NB4 (cell line): ENCODE results near the gene ZNF225.

Experiments used
- DNase-seq: peaks from one replicate; pipeline ENCODE4 v3.0.0; 2010; ENCODE audit warnings: low read depth
- H3K4me3 ChIP-seq: one replicate; pipeline ENCODE4 v1.5.1; 2011; ENCODE audit warnings: mild to moderate bottlenecking, low read depth, low read length, moderate library complexity
- MAX ChIP-seq: IDR thresholded peaks from 2 replicates; pipeline ENCODE4 v1.6.1; 2011; ENCODE audit warnings: low read depth, low read length
- MYC ChIP-seq: IDR thresholded peaks from 2 replicates; pipeline ENCODE4 v1.6.1; 2011; ENCODE audit warnings: low read depth, low read length
- POLR2A ChIP-seq: IDR thresholded peaks from 2 replicates; pipeline ENCODE4 v1.6.1; 2011; ENCODE audit warnings: mild to moderate bottlenecking; ENCODE audit not compliant: insufficient read length; ENCODE audit errors: extremely low read depth
- TF ChIP-seq, protein P1 (sequence below): IDR thresholded peaks from one replicate; pipeline ENCODE4 v1.5.1; 2012; ENCODE audit warnings: low read depth, low read length

The ZNF225 gene

DNA sequence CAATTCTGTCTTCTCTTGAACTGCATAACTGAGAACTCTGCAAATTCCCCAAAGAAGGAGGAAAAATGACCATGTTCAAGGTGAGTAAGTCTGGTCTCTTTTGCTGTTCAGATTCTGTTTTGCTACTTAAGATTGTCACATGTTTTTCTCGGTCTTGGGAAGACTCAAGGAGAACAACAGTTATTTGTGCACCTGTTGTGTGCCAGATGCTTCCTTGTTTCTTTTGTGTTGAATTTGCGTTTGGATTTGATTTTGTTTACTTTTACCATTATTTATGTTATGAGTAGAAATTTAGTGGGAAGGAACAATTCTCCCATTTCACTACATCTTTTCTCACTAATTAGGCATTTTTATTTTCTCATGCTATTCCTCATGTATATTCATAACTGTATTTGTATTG, 36.9 kb upstream of the ZNF225 start:
- no peak overlapping the region for H3K4me3 ChIP-seq
- DNase-seq = no peak
- TF ChIP-seq, protein P1, sequence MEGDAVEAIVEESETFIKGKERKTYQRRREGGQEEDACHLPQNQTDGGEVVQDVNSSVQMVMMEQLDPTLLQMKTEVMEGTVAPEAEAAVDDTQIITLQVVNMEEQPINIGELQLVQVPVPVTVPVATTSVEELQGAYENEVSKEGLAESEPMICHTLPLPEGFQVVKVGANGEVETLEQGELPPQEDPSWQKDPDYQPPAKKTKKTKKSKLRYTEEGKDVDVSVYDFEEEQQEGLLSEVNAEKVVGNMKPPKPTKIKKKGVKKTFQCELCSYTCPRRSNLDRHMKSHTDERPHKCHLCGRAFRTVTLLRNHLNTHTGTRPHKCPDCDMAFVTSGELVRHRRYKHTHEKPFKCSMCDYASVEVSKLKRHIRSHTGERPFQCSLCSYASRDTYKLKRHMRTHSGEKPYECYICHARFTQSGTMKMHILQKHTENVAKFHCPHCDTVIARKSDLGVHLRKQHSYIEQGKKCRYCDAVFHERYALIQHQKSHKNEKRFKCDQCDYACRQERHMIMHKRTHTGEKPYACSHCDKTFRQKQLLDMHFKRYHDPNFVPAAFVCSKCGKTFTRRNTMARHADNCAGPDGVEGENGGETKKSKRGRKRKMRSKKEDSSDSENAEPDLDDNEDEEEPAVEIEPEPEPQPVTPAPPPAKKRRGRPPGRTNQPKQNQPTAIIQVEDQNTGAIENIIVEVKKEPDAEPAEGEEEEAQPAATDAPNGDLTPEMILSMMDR = no peak
- no peak for TF ChIP-seq MYC
- TF ChIP-seq MAX = no peak
- TF ChIP-seq POLR2A = no peak

DNA sequence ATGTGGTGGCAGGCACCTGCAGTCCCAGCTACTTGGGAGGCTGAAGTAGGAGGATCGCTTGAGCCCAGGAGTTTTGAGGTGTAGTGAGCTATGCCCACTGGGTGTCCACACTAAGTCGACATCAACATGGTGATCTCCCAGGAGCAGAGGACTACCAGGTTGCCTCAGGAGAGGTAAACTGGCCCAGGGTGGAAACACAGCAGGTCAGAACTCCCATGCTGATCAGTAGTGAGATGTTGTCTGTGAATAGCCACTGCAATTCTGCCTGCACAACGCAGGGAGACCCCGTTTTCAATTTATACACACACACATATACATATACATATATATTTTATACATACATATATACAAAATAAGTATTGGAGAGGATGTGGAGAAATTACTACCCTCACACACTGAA, 21.1 kb upstream of the ZNF225 start:
- DNase-seq = no peak
- no peak for TF ChIP-seq MAX
- TF ChIP-seq MYC = no peak
- TF ChIP-seq POLR2A = no peak
- TF ChIP-seq, protein P1 = no peak

DNA sequence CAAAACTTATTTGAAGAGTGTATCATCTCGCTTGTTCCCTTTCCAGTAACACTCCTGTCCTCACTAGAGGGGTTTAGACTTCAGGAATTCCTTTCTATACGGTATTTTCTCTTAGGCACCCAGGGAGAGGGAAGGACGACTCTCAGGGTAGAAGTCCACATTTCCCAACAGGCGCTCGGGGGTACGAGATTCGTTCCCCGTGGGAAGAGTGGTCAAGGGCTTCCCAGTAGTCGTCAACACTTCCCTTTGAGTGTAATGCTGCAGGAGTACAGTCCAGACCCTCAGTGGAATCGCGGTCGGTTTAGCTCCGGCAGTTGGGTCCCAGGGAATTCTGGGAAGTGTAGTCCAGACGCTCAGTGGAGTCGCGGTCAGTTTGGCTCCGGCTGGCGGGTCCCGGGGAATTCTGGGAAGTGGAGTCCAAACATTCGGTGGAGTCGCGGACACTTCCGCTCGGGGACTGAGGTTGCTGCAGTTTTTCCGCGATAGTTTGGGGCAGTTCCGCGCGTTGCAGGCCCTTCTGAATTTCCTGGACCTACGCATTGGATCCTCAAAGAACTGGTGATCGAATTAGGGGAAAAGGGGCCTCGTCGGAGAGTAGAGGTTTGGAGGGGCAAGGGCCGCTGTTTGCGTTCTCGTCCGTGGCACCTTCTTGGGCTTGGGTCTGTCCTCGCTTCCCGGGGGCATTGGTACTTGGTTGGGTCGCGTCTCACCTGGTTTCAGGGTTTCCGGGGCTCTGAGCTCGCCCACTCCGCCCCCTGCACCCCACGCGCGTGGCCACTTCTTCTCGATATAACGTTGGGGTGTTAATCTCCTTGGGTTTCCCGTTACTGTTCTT, 19.1 kb upstream of the ZNF225 start, which contains the start of gene ZNF224:
Gene ZNF224 (plus strand): TSS at position 431 of the 835 bp plus-strand sequence. CDS start 3,513 bp downstream, outside the sequence.
- peak within 1 kb of the TSS; percentile 87 for H3K4me3 ChIP-seq
- peak; percentile 91 for DNase-seq
- TF ChIP-seq, protein P1 = no peak
- TF ChIP-seq MAX (peak; percentile 3; the same call in 1 of the 2 replicates), MYC (peak; percentile 5; the same call in 1 of the 2 replicates), POLR2A (peak; percentile 26)

More for the DNA sequence above, 21.1 kb upstream of the ZNF225 start:
- no peak overlapping the region for H3K4me3 ChIP-seq

- DNase-seq = no peak
- no peak overlapping the region for H3K4me3 ChIP-seq
- TF ChIP-seq POLR2A (no peak), MYC (no peak), MAX (no peak)
These were observed 5.4 kb upstream of the ZNF225 start for GRCh38 chr19:44107751-44108150.

DNA sequence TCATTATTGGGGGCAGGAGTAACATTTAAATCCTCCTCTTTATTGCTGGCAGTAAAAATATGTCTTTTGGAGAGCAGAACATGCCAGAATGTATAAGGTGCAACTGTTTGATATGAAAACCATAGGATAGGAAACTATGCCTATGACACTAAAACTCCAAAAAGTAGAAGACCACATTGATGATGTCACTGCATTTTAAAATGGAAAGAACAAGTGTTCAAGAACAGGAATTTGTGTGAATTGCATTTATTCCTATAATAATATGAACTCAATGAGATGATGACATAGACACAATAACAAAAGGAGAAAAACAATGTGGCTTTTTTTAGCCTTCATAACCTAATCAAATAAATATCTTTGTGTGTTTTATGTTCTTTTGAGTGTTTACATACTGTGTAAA, 3.7 kb upstream of the ZNF225 start:
- no peak overlapping the region for H3K4me3 ChIP-seq
- DNase-seq = no peak
- TF ChIP-seq POLR2A = no peak

GRCh38 chr19:44111910-44112463, 1.2 kb upstream of the ZNF225 start:
- TF ChIP-seq MYC (no peak), MAX (no peak), POLR2A (no peak)
- TF ChIP-seq, protein P1 = no peak
- DNase-seq = peak; percentile 20
- H3K4me3 ChIP-seq = peak overlapping the region; percentile 89
